Upper lobe of left lung (tissue), 6 donors: ENCODE results near the gene PSMB4. TPM values are rescaled to one million over a fixed set of nuclear protein-coding genes. Genes with fewer than 3 reads are reported as not detected.
"Not testable (repeated sequence)": the region's sequence is repeated elsewhere in the genome, so short reads cannot be mapped to it uniquely, and the experiment has no call there.

Experiments
- ATAC-seq, 2 donors: fragments of 200-7000 bp; cut with Tn5 transposase; one replicate each; pipeline ENCODE4 v1.9.1; 2022; ENCODE audit warnings: mild to moderate bottlenecking in 2 of 2, moderate library complexity in 2 of 2; ENCODE audit not compliant: low FRiP score in 2 of 2
- DNase-seq, 2 donors: peaks; one replicate each; pipeline ENCODE4 v3.0.0-alpha.2; 2019 to 2020
- H3K27ac ChIP-seq, 4 donors: fragments of 200-600 bp; sonication (generic); one replicate each; pipeline ENCODE4 v1.5.1; 2016 to 2019
- H3K27me3 ChIP-seq, 4 donors: fragments of 200-600 bp; sonication (generic); one replicate each; pipeline ENCODE4 v1.5.1; 2017 to 2019
- H3K36me3 ChIP-seq, 4 donors: fragments of 200-600 bp; sonication (generic); one replicate each; pipeline ENCODE4 v1.5.1; 2016 to 2019
- H3K4me1 ChIP-seq, 4 donors: fragments of 200-600 bp; sonication (generic); one replicate each; pipeline ENCODE4 v1.5.1; 2018 to 2019
- H3K4me3 ChIP-seq, 4 donors: fragments of 200-600 bp; sonication (generic); one replicate each; pipeline ENCODE4 v1.5.1; 2017 to 2019; ENCODE audit warnings: mild to moderate bottlenecking in 2 of 4, moderate library complexity in 1 of 4
- H3K9me3 ChIP-seq, 4 donors: fragments of 200-600 bp; sonication (generic); one replicate each; pipeline ENCODE4 v1.5.1; 2018 to 2019
- EP300 ChIP-seq, 4 donors: sonication (generic); formaldehyde crosslinking; IDR thresholded peaks; one replicate each; pipeline ENCODE4 v1.5.1; 2017; ENCODE audit warnings: antibody characterized with exemption in 4 of 4, control low read depth in 2 of 4
- POLR2A ChIP-seq, 4 donors: fragments of 450-650 bp; IDR thresholded peaks; one replicate each; pipeline ENCODE4 v1.5.1; 2016 to 2017; ENCODE audit warnings: antibody characterized with exemption in 4 of 4, mild to moderate bottlenecking in 2 of 4
- POLR2AphosphoS5 ChIP-seq, 2 donors: sonication (generic); formaldehyde crosslinking; IDR thresholded peaks; one replicate each; pipeline ENCODE4 v1.5.1; 2017; ENCODE audit warnings: antibody characterized with exemption in 2 of 2
- WGBS, 2 donors: methylation state at CpG; one replicate each; pipeline ENCODE4 v1.1.5; 2017 to 2018; 5-methylcytosine and 5-hydroxymethylcytosine counted together
- total RNA-seq, 6 donors: library from RNA; depleted of rRNA in 4 of 6; stranded (reverse); fragments of >200 nt in 4 of 6; gene quantifications; one replicate each; pipeline versions ENCODE4 v1.1.0 to v1.2.1, GENCODE V29; 2016 to 2021
- TF ChIP-seq, protein P1 (sequence below), 6 experiments: fragments of 450-650 bp in 4 of 6; fragments of 200-600 bp in 2 of 6; sonication (generic) in 2 of 6; IDR thresholded peaks; one replicate each; pipeline ENCODE4 v1.5.1; 2016 to 2019; ENCODE audit warnings: antibody characterized with exemption in 6 of 6
- donor health status: DM: no; HTN: no; CAD: no; lungs with moderate emphysema.
- donor health status: DM: no; HTN: yes; CAD: no; lungs with severe emphysema.

The PSMB4 gene
- total RNA-seq, 6 donors from 2014 or later, result 127 to 216 (median 179) TPM

DNA sequence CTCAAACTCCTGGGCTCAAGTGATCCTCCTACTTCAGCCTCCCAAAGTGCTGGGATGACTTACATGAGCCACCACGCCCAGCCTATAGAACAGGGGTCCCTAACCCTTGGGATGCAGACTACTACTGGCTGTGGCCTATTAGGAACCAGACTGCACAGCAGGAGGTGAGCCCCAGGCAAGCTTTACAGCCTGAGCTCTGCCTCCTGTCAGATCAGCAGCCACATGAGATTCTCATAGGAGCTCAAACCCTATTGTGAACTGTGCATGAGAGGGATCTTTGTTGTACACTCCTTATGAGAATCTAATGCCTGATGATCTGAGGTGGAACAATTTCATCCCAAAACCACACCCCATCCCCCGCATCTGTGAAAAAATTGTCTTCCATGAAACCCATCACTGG lies 13.4 kb upstream of the PSMB4 start:
- DNase-seq (no peak), ATAC-seq (no peak)
- no peak overlapping the region for H3K27ac ChIP-seq
- H3K4me1 ChIP-seq, result no peaks in the 10 kb centered on the region
- TF ChIP-seq, protein P1, sequence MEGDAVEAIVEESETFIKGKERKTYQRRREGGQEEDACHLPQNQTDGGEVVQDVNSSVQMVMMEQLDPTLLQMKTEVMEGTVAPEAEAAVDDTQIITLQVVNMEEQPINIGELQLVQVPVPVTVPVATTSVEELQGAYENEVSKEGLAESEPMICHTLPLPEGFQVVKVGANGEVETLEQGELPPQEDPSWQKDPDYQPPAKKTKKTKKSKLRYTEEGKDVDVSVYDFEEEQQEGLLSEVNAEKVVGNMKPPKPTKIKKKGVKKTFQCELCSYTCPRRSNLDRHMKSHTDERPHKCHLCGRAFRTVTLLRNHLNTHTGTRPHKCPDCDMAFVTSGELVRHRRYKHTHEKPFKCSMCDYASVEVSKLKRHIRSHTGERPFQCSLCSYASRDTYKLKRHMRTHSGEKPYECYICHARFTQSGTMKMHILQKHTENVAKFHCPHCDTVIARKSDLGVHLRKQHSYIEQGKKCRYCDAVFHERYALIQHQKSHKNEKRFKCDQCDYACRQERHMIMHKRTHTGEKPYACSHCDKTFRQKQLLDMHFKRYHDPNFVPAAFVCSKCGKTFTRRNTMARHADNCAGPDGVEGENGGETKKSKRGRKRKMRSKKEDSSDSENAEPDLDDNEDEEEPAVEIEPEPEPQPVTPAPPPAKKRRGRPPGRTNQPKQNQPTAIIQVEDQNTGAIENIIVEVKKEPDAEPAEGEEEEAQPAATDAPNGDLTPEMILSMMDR (IDR thresholded peaks at IDR 0.05), result no peak
- no peak for TF ChIP-seq POLR2A (IDR thresholded peaks at IDR 0.05)
- TF ChIP-seq POLR2AphosphoS5 (IDR thresholded peaks at IDR 0.05), result no peak
- no peak for TF ChIP-seq EP300 (IDR thresholded peaks at IDR 0.05)
- no peaks in the 10 kb centered on the region for H3K27me3 ChIP-seq
- no peak overlapping the region for H3K4me3 ChIP-seq
- no peaks in the 10 kb centered on the region for H3K36me3 ChIP-seq
- no peaks in the 10 kb centered on the region for H3K9me3 ChIP-seq
- 84 to 97% methylated on average over 2 of the region's 2 CpGs for WGBS, 2 donors

DNA sequence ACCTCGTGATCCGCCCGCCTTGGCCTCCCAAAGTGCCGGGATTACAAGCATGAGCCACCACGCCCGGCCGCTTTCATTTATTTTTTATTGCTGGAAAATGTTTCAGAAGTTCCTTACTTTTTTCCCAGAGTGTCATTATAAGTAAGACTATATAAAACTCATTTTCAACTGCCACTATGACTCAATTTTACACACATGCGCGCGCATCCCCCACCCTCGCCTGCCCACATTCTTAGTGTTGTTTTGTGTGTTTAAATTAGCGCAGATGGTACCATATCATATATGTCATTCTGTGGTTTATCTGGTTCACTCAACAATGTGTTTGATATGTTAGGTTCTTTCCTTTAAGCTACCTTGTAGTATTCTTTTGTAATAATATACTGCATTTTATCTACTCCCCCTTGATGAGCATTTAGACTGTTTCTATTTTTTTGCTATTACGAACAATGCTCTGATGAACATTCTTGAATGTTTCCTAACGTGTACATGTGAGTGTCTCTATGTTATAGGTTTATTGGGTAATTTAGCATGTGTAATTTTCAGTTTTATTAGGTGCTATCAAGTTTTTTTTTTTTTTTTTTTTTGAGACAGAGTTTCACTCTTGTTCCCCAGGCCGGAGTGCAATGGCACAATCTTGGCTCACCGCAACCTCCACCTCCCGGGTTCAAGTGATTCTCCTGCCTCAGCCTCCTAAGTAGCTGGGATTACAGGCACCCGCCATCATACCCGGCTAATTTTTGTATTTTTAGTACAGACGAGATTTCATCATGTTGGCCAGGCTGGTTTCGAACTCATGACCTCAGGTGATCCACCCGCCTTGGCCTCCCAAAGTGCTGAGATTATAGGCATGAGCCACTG lies 8.9 kb upstream of the PSMB4 start:
- H3K4me3 ChIP-seq, H3K36me3 ChIP-seq, H3K27me3 ChIP-seq, ATAC-seq, H3K9me3 ChIP-seq, H3K27ac ChIP-seq, H3K4me1 ChIP-seq, DNase-seq: not testable (repeated sequence)
- 94 to 96% methylated on average over 22 of the region's 22 CpGs for WGBS, 2 donors

DNA sequence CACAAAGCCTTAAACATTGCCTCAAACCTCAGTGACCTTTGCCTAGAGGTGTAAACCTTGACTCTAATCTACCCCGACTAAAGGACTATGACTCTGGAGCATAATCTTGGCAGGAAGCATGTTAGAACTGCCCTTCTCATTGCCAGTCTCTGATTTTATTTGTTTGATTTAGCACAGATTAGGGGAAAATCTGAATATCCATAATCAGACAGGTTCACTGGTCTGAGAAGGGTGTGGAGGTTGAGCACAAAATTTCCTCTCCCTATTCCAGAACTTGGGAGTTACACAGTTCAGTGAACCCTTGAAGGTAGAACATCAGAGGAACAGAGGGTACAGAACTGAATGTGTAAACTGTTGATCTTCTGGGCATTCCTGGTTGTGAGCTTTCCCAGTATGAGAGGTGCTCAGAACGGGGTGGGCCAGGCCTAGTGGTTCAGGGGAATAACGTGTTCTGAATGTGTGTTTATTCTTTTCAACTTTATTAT lies 8.3 kb upstream of the PSMB4 start:
- H3K4me3 ChIP-seq, result no peak overlapping the region
- no peak for DNase-seq
- TF ChIP-seq EP300 (IDR thresholded peaks at IDR 0.05) (no peak), POLR2AphosphoS5 (IDR thresholded peaks at IDR 0.05) (no peak), POLR2A (IDR thresholded peaks at IDR 0.05) (no peak)
- TF ChIP-seq, protein P1 (IDR thresholded peaks at IDR 0.05), result no peak
- no peaks in the 10 kb centered on the region for H3K27me3 ChIP-seq
- ATAC-seq, result no peak
- H3K9me3 ChIP-seq, result no peaks in the 10 kb centered on the region
- 74% methylated on average over 3 of the region's 3 CpGs for WGBS, 2 donors
- H3K27ac ChIP-seq, result no peak overlapping the region
- H3K36me3 ChIP-seq, result no peaks in the 10 kb centered on the region
- H3K4me1 ChIP-seq, result no peaks in the 10 kb centered on the region

DNA sequence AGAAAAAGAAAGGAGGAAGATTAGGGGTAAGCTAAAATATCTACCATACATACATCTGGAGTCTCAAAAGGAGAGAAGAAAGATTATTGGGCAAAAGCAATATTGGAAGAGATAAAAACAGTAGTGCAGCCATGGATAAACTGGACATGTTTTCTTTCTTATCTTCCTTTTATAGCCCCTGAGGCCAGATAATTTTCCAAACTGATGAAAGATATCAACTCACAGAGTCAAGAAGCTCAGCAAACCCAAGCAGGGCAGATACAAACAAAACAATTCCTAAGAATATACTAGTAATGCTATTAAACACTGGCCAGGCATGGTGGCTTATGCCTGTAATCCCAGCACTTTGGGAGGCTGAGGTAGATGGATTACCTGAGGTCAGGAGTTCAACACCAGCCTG lies 5.8 kb upstream of the PSMB4 start:
- Histone ChIP-seq H3K9me3 (no peaks in the 10 kb centered on the region), H3K27ac (no peak overlapping the region), H3K27me3 (no peaks in the 10 kb centered on the region), H3K36me3 (no peaks in the 10 kb centered on the region), H3K4me1 (peaks cover 0 to 2% (median 0%) of the 10 kb centered on the region in 4 donors), H3K4me3 (no peak overlapping the region)
- DNase-seq, result no peak
- TF ChIP-seq EP300 (IDR thresholded peaks at IDR 0.05), result no peak
- TF ChIP-seq POLR2AphosphoS5 (IDR thresholded peaks at IDR 0.05), result no peak
- no peak for TF ChIP-seq POLR2A (IDR thresholded peaks at IDR 0.05)
- TF ChIP-seq, protein P1 (IDR thresholded peaks at IDR 0.05), result no peak
- ATAC-seq, result no peak

DNA sequence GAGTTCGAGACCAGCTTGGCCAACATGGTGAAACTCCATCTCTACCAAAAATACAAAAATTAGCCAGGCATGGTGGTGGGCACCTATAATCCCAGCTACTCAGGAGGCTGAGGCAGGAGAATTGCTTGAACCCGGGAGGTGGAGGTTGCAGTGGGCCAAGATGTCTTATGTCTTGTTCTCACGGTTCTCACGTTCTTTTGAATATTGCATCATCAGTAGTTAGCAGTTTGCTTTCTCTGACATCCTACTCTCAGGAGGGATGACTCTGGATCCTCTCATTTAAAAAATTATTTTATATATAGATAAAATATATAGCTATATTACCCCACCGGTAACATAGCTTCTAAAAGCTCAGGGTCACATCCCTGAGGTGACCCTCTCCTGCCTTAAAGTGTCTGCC lies 3.1 kb upstream of the PSMB4 start:
- H3K4me3 ChIP-seq, H3K9me3 ChIP-seq, H3K36me3 ChIP-seq, H3K27me3 ChIP-seq, DNase-seq, ATAC-seq, H3K27ac ChIP-seq: not testable (repeated sequence)
- peaks cover 10 to 21% (median 12%) of the 10 kb centered on the region in 4 donors for H3K4me1 ChIP-seq
- WGBS, 2 donors, result 76 to 81% methylated on average over 5 of the region's 5 CpGs
